Measurements from ENCODE around the gene DAAM2. TPM values are rescaled to one million over a fixed set of nuclear protein-coding genes. Genes with fewer than 3 reads are reported as not detected.

Gene DAAM2
- polyA plus RNA-seq, 3 donors, result not detected

- Mint-ChIP-seq H3K4me1 (no peaks in the 10 kb centered on the region), H3K27me3 (ENCODE audit: low read depth in 3 of 3) (peaks cover 0 to 1% (median 0%) of the 10 kb centered on the region in 3 donors), H3K36me3 (no peaks in the 10 kb centered on the region), H3K4me3 (no peak overlapping the region), H3K9me3 (peaks cover 0 to 9% (median 2%) of the 10 kb centered on the region in 7 donors), H3K27ac (no peak overlapping the region)
- no peaks in the 10 kb centered on the region for H3K4me1 ChIP-seq (ENCODE audit: control insufficient read depth in 1 of 2, insufficient read depth in 2 of 2, low read length in 2 of 2)
- H3K4me3 ChIP-seq (replicated peaks in 1 of 3; ENCODE audit: low read depth in 2 of 3, low read length in 3 of 3), result no peak overlapping the region
- H3K79me2 ChIP-seq (ENCODE audit: insufficient read depth, low read length), result no peaks in the 10 kb centered on the region
- H2AFZ ChIP-seq (ENCODE audit: insufficient read depth, low read depth, low read length, poor library complexity, severe bottlenecking), result no peak overlapping the region
- H3K36me3 ChIP-seq (replicated peaks in 1 of 2; ENCODE audit: control insufficient read depth in 1 of 2, insufficient read depth in 2 of 2, low read length in 2 of 2), result no peaks in the 10 kb centered on the region
- intact Hi-C loops (cut with micrococcal nuclease), result no loop called here
- H4K20me1 ChIP-seq (ENCODE audit: insufficient read depth, low read length), result no peaks in the 10 kb centered on the region
- WGBS (ENCODE audit: insufficient coverage), result 89% methylated on average over 8 of the region's 10 CpGs
- H3K9ac ChIP-seq (ENCODE audit: insufficient read depth, low read length, poor library complexity, severe bottlenecking), result no peak overlapping the region
- TF ChIP-seq CTCF (IDR thresholded peaks at IDR 0.05), result no peak
- H3K27ac ChIP-seq (ENCODE audit: low read depth in 1 of 2, low read length in 2 of 2), result no peak overlapping the region
- no peak for DNase-seq
- H3K27me3 ChIP-seq (ENCODE audit: control insufficient read depth in 2 of 2, insufficient read depth in 2 of 2, low read length in 2 of 2), result no peaks in the 10 kb centered on the region
- H3K9me3 ChIP-seq (replicated peaks in 1 of 2; ENCODE audit: control insufficient read depth in 1 of 2, insufficient read depth in 1 of 2, low read length in 2 of 2), result peaks cover 0 to 10% of the 10 kb centered on the region in 2 donors
- H3K4me2 ChIP-seq (replicated peaks; ENCODE audit: extremely low read depth, low read length, poor library complexity, severe bottlenecking), result no peak overlapping the region
These were observed 119.4 kb downstream of the DAAM2 start for GRCh38 chr6:39911513-39912125.

- TF ChIP-seq CTCF (IDR thresholded peaks at IDR 0.05), result no peak
- no CpG with 5 or more reads among the region's 4 CpGs for WGBS (ENCODE audit: insufficient coverage)
- Mint-ChIP-seq H3K27ac (no peak overlapping the region), H3K9me3 (peaks cover 4 to 13% (median 8%) of the 10 kb centered on the region in 7 donors), H3K27me3 (ENCODE audit: low read depth in 3 of 3) (peaks cover 0 to 1% (median 0%) of the 10 kb centered on the region in 3 donors), H3K4me1 (no peaks in the 10 kb centered on the region), H3K4me3 (no peak overlapping the region), H3K36me3 (no peaks in the 10 kb centered on the region)
- Histone ChIP-seq H3K4me3 (replicated peaks in 1 of 3; ENCODE audit: low read depth in 2 of 3, low read length in 3 of 3) (no peak overlapping the region), H3K36me3 (replicated peaks in 1 of 2; ENCODE audit: control insufficient read depth in 1 of 2, insufficient read depth in 2 of 2, low read length in 2 of 2) (no peaks in the 10 kb centered on the region), H3K27me3 (ENCODE audit: control insufficient read depth in 2 of 2, insufficient read depth in 2 of 2, low read length in 2 of 2) (no peaks in the 10 kb centered on the region), H2AFZ (ENCODE audit: insufficient read depth, low read depth, low read length, poor library complexity, severe bottlenecking) (no peak overlapping the region), H3K4me2 (replicated peaks; ENCODE audit: extremely low read depth, low read length, poor library complexity, severe bottlenecking) (no peak overlapping the region), H3K79me2 (ENCODE audit: insufficient read depth, low read length) (no peaks in the 10 kb centered on the region), H4K20me1 (ENCODE audit: insufficient read depth, low read length) (no peaks in the 10 kb centered on the region), H3K27ac (ENCODE audit: low read depth in 1 of 2, low read length in 2 of 2) (no peak overlapping the region), H3K9ac (ENCODE audit: insufficient read depth, low read length, poor library complexity, severe bottlenecking) (no peak overlapping the region), H3K4me1 (ENCODE audit: control insufficient read depth in 1 of 2, insufficient read depth in 2 of 2, low read length in 2 of 2) (no peaks in the 10 kb centered on the region), H3K9me3 (replicated peaks in 1 of 2; ENCODE audit: control insufficient read depth in 1 of 2, insufficient read depth in 1 of 2, low read length in 2 of 2) (peaks cover 0 to 14% of the 10 kb centered on the region in 2 donors)
- DNase-seq, result no peak
- intact Hi-C loops (cut with micrococcal nuclease), result no loop called here
These were observed 120.3 kb downstream of the DAAM2 start for GRCh38 chr6:39912446-39912845.

Data from CD14-positive monocyte (primary cell).